Measurements from ENCODE around the gene CCDC88A.
"Not testable (repeated sequence)": the region's sequence is repeated elsewhere in the genome, so short reads cannot be mapped to it uniquely, and the experiment has no call there.

Gene CCDC88A

GRCh38 chr2:55419679-55420438 lies at the start of gene CCDC88A:
Gene CCDC88A, minus strand, starts transcription at chr2:55419856. Its CDS starts 777 bp downstream, at chr2:55419079.
- Mint-ChIP-seq H3K4me3 (peak within 1 kb of the TSS; percentile 99), H3K4me1 (ENCODE audit: low read depth) (peaks cover 51% of the 10 kb centered on the region), H3K36me3 (ENCODE audit: low read depth) (peaks cover 30% of the 10 kb centered on the region), H3K9me3 (no peaks in the 10 kb centered on the region), H3K27me3 (no peaks in the 10 kb centered on the region), H3K27ac (peak within 1 kb of the TSS; percentile 98)
- intact Hi-C loops (cut with micrococcal nuclease), result loop anchor here (2.0 to 10.0 kb wide), 3 partner anchors 55 to 197 kb away; partner anchors contain the start of genes CFAP36 and PPP4R3B

GRCh38 chr2:55461679-55462078 lies 42.0 kb upstream of the CCDC88A start:
- Mint-ChIP-seq H3K4me1 (ENCODE audit: low read depth) (peaks cover 5% of the 10 kb centered on the region), H3K36me3 (ENCODE audit: low read depth) (no peaks in the 10 kb centered on the region)

GRCh38 chr2:55460562-55460961 lies 40.9 kb upstream of the CCDC88A start:
- H3K27ac Mint-ChIP-seq, result no peak overlapping the region
- intact Hi-C loops (cut with micrococcal nuclease), result no loop called here
- H3K9me3 Mint-ChIP-seq, result peaks cover 12% of the 10 kb centered on the region
- H3K4me1 Mint-ChIP-seq (ENCODE audit: low read depth), result peaks cover 5% of the 10 kb centered on the region
- H3K4me3 Mint-ChIP-seq, result no peak overlapping the region
- no peaks in the 10 kb centered on the region for H3K36me3 Mint-ChIP-seq (ENCODE audit: low read depth)
- H3K27me3 Mint-ChIP-seq, result no peaks in the 10 kb centered on the region

More at GRCh38 chr2:55461679-55462078, 42.0 kb upstream of the CCDC88A start:
- Mint-ChIP-seq H3K9me3 (peaks cover 12% of the 10 kb centered on the region), H3K27ac (no peak overlapping the region), H3K4me3 (no peak overlapping the region), H3K27me3 (no peaks in the 10 kb centered on the region)
- intact Hi-C loops (cut with micrococcal nuclease), result no loop called here

GRCh38 chr2:55459714-55460274 lies 40.1 kb upstream of the CCDC88A start:
- intact Hi-C loops (cut with micrococcal nuclease), result no loop called here
- Mint-ChIP-seq H3K36me3 (ENCODE audit: low read depth) (no peaks in the 10 kb centered on the region), H3K4me1 (ENCODE audit: low read depth) (peaks cover 5% of the 10 kb centered on the region), H3K4me3 (no peak overlapping the region), H3K27ac (no peak overlapping the region), H3K9me3 (peaks cover 12% of the 10 kb centered on the region), H3K27me3 (no peaks in the 10 kb centered on the region)

- H3K4me3 Mint-ChIP-seq, result no peak overlapping the region
- intact Hi-C loops (cut with micrococcal nuclease), result no loop called here
- H3K27ac Mint-ChIP-seq, result no peak overlapping the region
- no peaks in the 10 kb centered on the region for H3K36me3 Mint-ChIP-seq (ENCODE audit: low read depth)
- H3K4me1 Mint-ChIP-seq (ENCODE audit: low read depth), result peaks cover 5% of the 10 kb centered on the region
- no peaks in the 10 kb centered on the region for H3K27me3 Mint-ChIP-seq
- H3K9me3 Mint-ChIP-seq, result peaks cover 12% of the 10 kb centered on the region
Measured at GRCh38 chr2:55459279-55459678, 39.6 kb upstream of the CCDC88A start.

GRCh38 chr2:55454121-55454520 lies 34.5 kb upstream of the CCDC88A start:
- intact Hi-C loops (cut with micrococcal nuclease), result no loop called here
- no peaks in the 10 kb centered on the region for H3K36me3 Mint-ChIP-seq (ENCODE audit: low read depth)
- no peak overlapping the region for H3K27ac Mint-ChIP-seq
- H3K4me3 Mint-ChIP-seq, result no peak overlapping the region
- H3K4me1 Mint-ChIP-seq (ENCODE audit: low read depth), result no peaks in the 10 kb centered on the region
- no peaks in the 10 kb centered on the region for H3K27me3 Mint-ChIP-seq
- H3K9me3 Mint-ChIP-seq, result no peaks in the 10 kb centered on the region

GRCh38 chr2:55452879-55453278 lies 33.2 kb upstream of the CCDC88A start:
- Mint-ChIP-seq H3K9me3 (no peaks in the 10 kb centered on the region), H3K36me3 (ENCODE audit: low read depth) (no peaks in the 10 kb centered on the region), H3K4me1 (ENCODE audit: low read depth) (no peaks in the 10 kb centered on the region), H3K4me3 (no peak overlapping the region), H3K27ac (no peak overlapping the region), H3K27me3 (no peaks in the 10 kb centered on the region)
- intact Hi-C loops (cut with micrococcal nuclease), result no loop called here

GRCh38 chr2:55451699-55452098 lies 32.0 kb upstream of the CCDC88A start:
- intact Hi-C loops (cut with micrococcal nuclease), result no loop called here
- no peaks in the 10 kb centered on the region for H3K36me3 Mint-ChIP-seq (ENCODE audit: low read depth)
- no peaks in the 10 kb centered on the region for H3K27me3 Mint-ChIP-seq
- no peak overlapping the region for H3K4me3 Mint-ChIP-seq
- H3K9me3 Mint-ChIP-seq, result no peaks in the 10 kb centered on the region
- no peak overlapping the region for H3K27ac Mint-ChIP-seq
- no peaks in the 10 kb centered on the region for H3K4me1 Mint-ChIP-seq (ENCODE audit: low read depth)

- H3K9me3 Mint-ChIP-seq; H3K4me1 Mint-ChIP-seq (ENCODE audit: low read depth); intact Hi-C loops (cut with micrococcal nuclease); H3K4me3 Mint-ChIP-seq; H3K27ac Mint-ChIP-seq; H3K36me3 Mint-ChIP-seq (ENCODE audit: low read depth); H3K27me3 Mint-ChIP-seq: not testable (repeated sequence)
Measured at GRCh38 chr2:55450014-55450413, 30.4 kb upstream of the CCDC88A start.

- H3K27ac Mint-ChIP-seq; H3K36me3 Mint-ChIP-seq (ENCODE audit: low read depth); H3K4me1 Mint-ChIP-seq (ENCODE audit: low read depth); intact Hi-C loops (cut with micrococcal nuclease); H3K27me3 Mint-ChIP-seq; H3K4me3 Mint-ChIP-seq; H3K9me3 Mint-ChIP-seq: not testable (repeated sequence)
Measured at GRCh38 chr2:55442045-55442760, 22.5 kb upstream of the CCDC88A start.

- intact Hi-C loops (cut with micrococcal nuclease), result no loop called here
- Mint-ChIP-seq H3K9me3 (no peaks in the 10 kb centered on the region), H3K4me3 (no peak overlapping the region), H3K36me3 (ENCODE audit: low read depth) (no peaks in the 10 kb centered on the region), H3K27me3 (peaks cover 2% of the 10 kb centered on the region), H3K27ac (no peak overlapping the region), H3K4me1 (ENCODE audit: low read depth) (no peaks in the 10 kb centered on the region)
Measured at GRCh38 chr2:55441280-55441892, 21.7 kb upstream of the CCDC88A start.

GRCh38 chr2:55439101-55439397 lies 19.4 kb upstream of the CCDC88A start:
- no peaks in the 10 kb centered on the region for H3K27me3 Mint-ChIP-seq
- intact Hi-C loops (cut with micrococcal nuclease), result no loop called here
- no peak overlapping the region for H3K27ac Mint-ChIP-seq
- no peaks in the 10 kb centered on the region for H3K9me3 Mint-ChIP-seq
- no peak overlapping the region for H3K4me3 Mint-ChIP-seq
- no peaks in the 10 kb centered on the region for H3K36me3 Mint-ChIP-seq (ENCODE audit: low read depth)
- no peaks in the 10 kb centered on the region for H3K4me1 Mint-ChIP-seq (ENCODE audit: low read depth)

GRCh38 chr2:55438391-55439100 lies 18.9 kb upstream of the CCDC88A start:
- no peak overlapping the region for H3K4me3 Mint-ChIP-seq
- H3K4me1 Mint-ChIP-seq (ENCODE audit: low read depth), result no peaks in the 10 kb centered on the region
- intact Hi-C loops (cut with micrococcal nuclease), result no loop called here
- no peaks in the 10 kb centered on the region for H3K36me3 Mint-ChIP-seq (ENCODE audit: low read depth)
- H3K27me3 Mint-ChIP-seq, result no peaks in the 10 kb centered on the region
- no peaks in the 10 kb centered on the region for H3K9me3 Mint-ChIP-seq
- H3K27ac Mint-ChIP-seq, result no peak overlapping the region

Measured in dendritic cell treated with granulocyte-macrophage colony-stimulating factor and Interleukin-4, amounts not matched to agents 40 ng/mL and 50 ng/mL, for 4 days (primary cell).